CD4-positive, alpha-beta T cell treated with Interleukin-15 for 1 hour (primary cell): ENCODE results near the gene SCTR.

Source experiments
- DNase-seq: peaks from one replicate; pipeline ENCODE4 v3.0.0-alpha.2; 2020

Gene SCTR

DNA sequence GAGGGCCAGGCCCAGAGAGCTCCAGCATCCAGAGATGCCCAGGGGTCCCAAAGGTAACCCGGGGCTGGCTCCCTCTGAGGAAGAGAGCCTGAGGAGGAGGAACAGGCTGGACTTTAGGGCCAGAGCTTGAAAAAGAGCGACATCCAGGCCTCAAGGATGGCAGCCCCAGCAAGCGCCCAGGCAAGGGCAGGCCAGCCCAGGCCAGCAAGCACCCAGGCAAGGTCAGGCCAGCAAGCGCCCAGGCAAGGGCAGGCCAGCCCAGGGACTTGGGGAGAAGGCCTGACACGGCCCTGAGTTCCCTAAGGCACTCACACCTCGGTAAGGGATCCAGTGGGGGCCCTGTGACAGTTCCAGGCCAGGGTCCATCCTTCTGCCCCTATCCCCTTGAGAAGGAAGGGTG lies 127.1 kb downstream of the SCTR start:
- no peak for DNase-seq

DNA sequence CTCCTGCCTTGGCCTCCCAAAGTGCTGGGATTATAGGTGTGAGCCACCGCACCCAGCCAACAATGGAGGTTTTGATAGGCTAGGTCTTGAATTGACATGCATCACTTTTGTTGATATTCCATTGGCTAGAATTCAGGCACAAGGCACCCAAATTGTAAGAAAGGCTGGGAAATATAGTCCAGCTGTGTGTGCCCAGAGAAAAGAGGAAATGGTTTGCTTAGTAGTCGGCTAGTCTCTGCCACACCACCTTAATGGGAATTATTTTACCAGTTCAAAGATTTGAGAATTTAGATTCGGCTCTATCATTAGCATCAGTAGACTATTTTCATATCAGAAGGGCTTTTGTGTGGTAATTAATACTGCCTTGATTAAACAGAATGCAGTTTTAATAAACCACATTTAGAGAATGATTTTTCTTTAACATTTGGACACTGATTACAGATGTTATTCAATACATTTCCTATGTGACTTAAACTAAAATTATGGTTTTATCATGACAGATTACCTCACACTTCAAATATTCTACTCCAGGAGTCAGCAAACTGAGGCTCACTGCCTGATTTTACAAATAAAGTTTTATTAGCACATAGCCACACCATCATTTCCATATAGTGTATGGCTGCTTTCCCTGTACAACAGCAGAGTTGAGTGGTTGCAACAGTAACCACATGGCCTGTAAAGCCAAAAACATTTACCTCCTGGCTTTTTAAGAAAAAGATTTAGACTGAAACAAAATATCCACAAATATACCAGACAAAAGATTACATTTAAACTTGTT lies 130.1 kb downstream of the SCTR start:
- no peak for DNase-seq
